OCI-LY7 (cell line): ENCODE results near the gene TRERF1.

ENCODE experiments used
- CTCF ChIP-seq: fragments of 200-600 bp; sonication (generic); conservative IDR thresholded peaks from 2 replicates; pipeline ENCODE4 v1.5.1; 2014; ENCODE audit warnings: mild to moderate bottlenecking, antibody characterized with exemption, low read length, moderate library complexity, mixed read lengths
- EZH2phosphoT487 ChIP-seq: fragments of 200-600 bp; sonication (generic); IDR thresholded peaks from 2 replicates; pipeline ENCODE4 v1.6.1; 2018; ENCODE audit warnings: low read depth, borderline replicate concordance, mild to moderate bottlenecking, mixed run types, antibody characterized with exemption, low read length, moderate library complexity, mixed read lengths

GRCh38 chr6:42337985-42338743, 113.6 kb downstream of the TRERF1 start:
- no peak for TF ChIP-seq CTCF
- TF ChIP-seq EZH2phosphoT487 = no peak
